ENCODE results near the gene SYPL2.

Gene SYPL2

DNA sequence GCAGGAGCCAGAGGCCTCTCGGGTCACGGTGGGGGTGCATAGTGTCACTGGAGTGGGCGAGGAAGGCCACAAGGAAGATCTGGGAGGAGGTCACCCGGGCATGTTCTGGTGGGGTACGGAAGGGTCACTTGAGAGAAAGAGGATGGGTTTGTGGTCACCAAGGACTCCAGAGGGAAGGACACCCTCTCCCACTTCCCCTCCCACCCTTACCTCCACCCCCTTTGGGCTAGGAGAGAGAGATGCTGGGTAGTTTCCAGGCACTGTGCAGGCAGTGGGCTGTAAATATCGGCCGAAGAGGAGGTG is 42.5 kb downstream of the SYPL2 start:
- peak overlapping the region; percentile 93 for H3K4me2 ChIP-seq (ENCODE audit: low read length)
- H3K4me1 ChIP-seq (ENCODE audit: insufficient read depth, low read length, severe bottlenecking) = peaks cover 11% of the 10 kb centered on the region
- H3K27me3 ChIP-seq (ENCODE audit: insufficient read depth, low read length) = peaks cover 5% of the 10 kb centered on the region; the same call in 1 of the 2 replicates
- H4K20me1 ChIP-seq (ENCODE audit: insufficient read depth, low read length) = no peaks in the 10 kb centered on the region
- no peaks in the 10 kb centered on the region for H3K36me3 ChIP-seq (ENCODE audit: insufficient read depth, low read length)
- H3F3A ChIP-seq (ENCODE audit: insufficient read depth, low read length) = no peaks in the 10 kb centered on the region
- H3K9ac ChIP-seq (ENCODE audit: low read length) = no peak overlapping the region; the same call in 1 of the 2 replicates
- H3K27ac ChIP-seq (ENCODE audit: low read depth, low read length, poor library complexity, severe bottlenecking) = no peak overlapping the region
- no peak for TF ChIP-seq EZH2 (IDR thresholded peaks at IDR 0.05; ENCODE audit: borderline replicate concordance, low read length)
- TF ChIP-seq, protein P1, sequence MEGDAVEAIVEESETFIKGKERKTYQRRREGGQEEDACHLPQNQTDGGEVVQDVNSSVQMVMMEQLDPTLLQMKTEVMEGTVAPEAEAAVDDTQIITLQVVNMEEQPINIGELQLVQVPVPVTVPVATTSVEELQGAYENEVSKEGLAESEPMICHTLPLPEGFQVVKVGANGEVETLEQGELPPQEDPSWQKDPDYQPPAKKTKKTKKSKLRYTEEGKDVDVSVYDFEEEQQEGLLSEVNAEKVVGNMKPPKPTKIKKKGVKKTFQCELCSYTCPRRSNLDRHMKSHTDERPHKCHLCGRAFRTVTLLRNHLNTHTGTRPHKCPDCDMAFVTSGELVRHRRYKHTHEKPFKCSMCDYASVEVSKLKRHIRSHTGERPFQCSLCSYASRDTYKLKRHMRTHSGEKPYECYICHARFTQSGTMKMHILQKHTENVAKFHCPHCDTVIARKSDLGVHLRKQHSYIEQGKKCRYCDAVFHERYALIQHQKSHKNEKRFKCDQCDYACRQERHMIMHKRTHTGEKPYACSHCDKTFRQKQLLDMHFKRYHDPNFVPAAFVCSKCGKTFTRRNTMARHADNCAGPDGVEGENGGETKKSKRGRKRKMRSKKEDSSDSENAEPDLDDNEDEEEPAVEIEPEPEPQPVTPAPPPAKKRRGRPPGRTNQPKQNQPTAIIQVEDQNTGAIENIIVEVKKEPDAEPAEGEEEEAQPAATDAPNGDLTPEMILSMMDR (IDR thresholded peaks at IDR 0.05; ENCODE audit: low read length) = no peak
- H3K9me2 ChIP-seq (ENCODE audit: low read depth, low read length) = no peaks in the 10 kb centered on the region
- no peaks in the 10 kb centered on the region for H3K79me2 ChIP-seq (ENCODE audit: insufficient read depth, low read length)
- H2AFZ ChIP-seq (ENCODE audit: low read length) = no peak overlapping the region
- H3K9me3 ChIP-seq (ENCODE audit: low read length) = no peaks in the 10 kb centered on the region
- H3K4me3 ChIP-seq (ENCODE audit: low read depth, low read length, poor library complexity, severe bottlenecking) = peak overlapping the region; percentile 69

DNA sequence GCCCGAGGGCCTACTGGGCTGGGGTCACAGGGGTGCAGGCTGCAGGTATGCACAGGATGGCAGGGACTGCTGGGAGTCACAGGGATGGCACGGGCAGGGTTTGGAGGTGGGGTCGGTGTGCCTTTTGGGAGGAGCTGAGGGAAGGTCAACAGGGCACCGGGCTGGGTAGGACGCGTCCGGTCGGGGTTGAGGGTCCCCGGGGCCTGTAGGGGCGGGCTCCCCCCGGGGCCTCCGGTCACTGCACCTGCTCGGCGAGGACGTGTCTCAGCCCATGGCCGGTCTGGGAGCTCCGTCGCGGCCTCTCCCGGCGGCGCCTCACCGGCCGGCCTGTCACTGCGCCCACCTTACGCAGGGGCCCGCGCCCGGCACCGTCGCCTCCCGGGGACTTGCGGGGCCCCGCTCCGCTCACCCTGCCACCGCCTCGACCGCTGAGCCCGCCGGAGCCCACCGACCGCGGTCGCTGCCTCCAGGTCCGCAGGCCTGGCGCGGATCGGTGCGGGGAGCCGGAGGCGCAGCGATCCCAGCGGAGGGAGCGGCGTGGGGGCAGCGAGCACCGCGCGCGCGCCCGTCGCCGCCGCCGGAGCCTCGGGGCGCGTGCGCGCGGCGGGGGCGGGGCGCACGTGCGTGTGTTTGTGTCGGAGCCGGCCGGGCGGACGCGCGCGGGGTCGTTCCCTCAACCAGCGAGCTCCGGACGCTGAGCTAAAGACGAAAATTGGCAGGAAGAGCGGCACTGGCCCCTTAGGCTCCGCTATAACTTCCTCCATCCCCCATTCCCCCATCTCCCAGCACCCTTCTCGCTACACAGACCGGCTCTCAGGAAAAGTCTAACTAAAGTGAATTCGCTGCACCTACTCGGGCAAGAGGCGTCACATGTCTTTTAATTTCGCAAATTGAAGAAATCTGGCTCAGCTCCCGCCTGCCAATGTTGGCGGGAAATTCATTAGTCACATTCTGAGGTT is 43.1 kb downstream of the SYPL2 start, which contains the start of gene AMIGO1:
Gene AMIGO1, minus strand, starts transcription at position 552 of the 959 bp plus-strand sequence. CDS start 815 bp downstream, outside the sequence.
- Histone ChIP-seq H3K9me2 (ENCODE audit: low read depth, low read length) (no peaks in the 10 kb centered on the region), H3K4me3 (ENCODE audit: low read depth, low read length, poor library complexity, severe bottlenecking) (peak within 1 kb of the TSS; percentile 69), H3K36me3 (ENCODE audit: insufficient read depth, low read length) (no peaks in the 10 kb centered on the region), H3K9ac (ENCODE audit: low read length) (peak within 1 kb of the TSS; percentile 66), H3K27me3 (ENCODE audit: insufficient read depth, low read length) (peaks cover 5% of the 10 kb centered on the region; the same call in 1 of the 2 replicates), H3K4me1 (ENCODE audit: insufficient read depth, low read length, severe bottlenecking) (peaks cover 11% of the 10 kb centered on the region), H3K27ac (ENCODE audit: low read depth, low read length, poor library complexity, severe bottlenecking) (no peak within 1 kb of the TSS), H3F3A (ENCODE audit: insufficient read depth, low read length) (no peaks in the 10 kb centered on the region), H4K20me1 (ENCODE audit: insufficient read depth, low read length) (no peaks in the 10 kb centered on the region), H3K4me2 (ENCODE audit: low read length) (peak within 1 kb of the TSS; percentile 93), H3K79me2 (ENCODE audit: insufficient read depth, low read length) (no peaks in the 10 kb centered on the region), H3K9me3 (ENCODE audit: low read length) (no peaks in the 10 kb centered on the region), H2AFZ (ENCODE audit: low read length) (no peak within 1 kb of the TSS)
- TF ChIP-seq, protein P1 (IDR thresholded peaks at IDR 0.05; ENCODE audit: low read length) = no peak
- TF ChIP-seq EZH2 (IDR thresholded peaks at IDR 0.05; ENCODE audit: borderline replicate concordance, low read length) = no peak

DNA sequence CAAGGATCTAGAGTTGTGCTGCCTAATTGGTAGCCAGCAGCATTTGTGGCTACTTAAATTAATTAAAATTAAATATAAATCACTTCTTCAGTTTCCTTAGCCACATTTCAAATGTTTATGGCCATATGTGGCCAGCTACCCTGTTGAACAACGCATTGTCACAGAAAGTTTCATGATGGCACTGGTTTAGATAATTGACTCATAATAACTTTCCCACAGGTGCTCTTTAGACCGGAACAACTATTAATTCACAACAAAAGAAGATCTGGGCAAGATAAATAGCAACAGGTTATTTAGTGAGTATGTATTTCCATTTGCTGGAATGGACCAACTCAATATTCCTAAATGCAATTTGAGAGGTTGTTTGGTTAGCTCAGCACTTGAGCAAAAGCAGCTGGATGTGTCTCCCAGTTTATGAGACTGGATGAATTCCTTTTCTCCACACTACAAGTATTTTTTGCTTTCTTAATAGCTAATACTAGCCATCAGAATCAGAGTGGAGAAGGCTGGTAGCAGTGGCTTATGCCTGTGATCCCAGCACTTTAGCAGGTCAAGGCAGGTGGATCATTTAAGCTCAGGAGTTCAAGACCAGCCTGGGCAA is 46.9 kb downstream of the SYPL2 start:
- no peak for TF ChIP-seq EZH2 (IDR thresholded peaks at IDR 0.05; ENCODE audit: borderline replicate concordance, low read length)
- Histone ChIP-seq H3K27ac (ENCODE audit: low read depth, low read length, poor library complexity, severe bottlenecking) (no peak overlapping the region), H3K4me3 (ENCODE audit: low read depth, low read length, poor library complexity, severe bottlenecking) (no peak overlapping the region), H3K4me1 (ENCODE audit: insufficient read depth, low read length, severe bottlenecking) (peaks cover 11% of the 10 kb centered on the region), H2AFZ (ENCODE audit: low read length) (no peak overlapping the region), H3K36me3 (ENCODE audit: insufficient read depth, low read length) (no peaks in the 10 kb centered on the region), H3F3A (ENCODE audit: insufficient read depth, low read length) (no peaks in the 10 kb centered on the region), H3K27me3 (ENCODE audit: insufficient read depth, low read length) (peaks cover 5% of the 10 kb centered on the region; the same call in 1 of the 2 replicates), H4K20me1 (ENCODE audit: insufficient read depth, low read length) (no peaks in the 10 kb centered on the region), H3K9me3 (ENCODE audit: low read length) (no peaks in the 10 kb centered on the region), H3K4me2 (ENCODE audit: low read length) (no peak overlapping the region), H3K9me2 (ENCODE audit: low read depth, low read length) (no peaks in the 10 kb centered on the region), H3K9ac (ENCODE audit: low read length) (no peak overlapping the region), H3K79me2 (ENCODE audit: insufficient read depth, low read length) (no peaks in the 10 kb centered on the region)
